Fibroblast of lung (primary cell): ENCODE results near the gene GRIK4.

Source experiments
- EZH2 ChIP-seq: IDR thresholded peaks from 2 replicates; pipeline ENCODE4 v1.5.1; 2012; ENCODE audit warnings: low read length, control low read depth, mild to moderate bottlenecking; ENCODE audit errors: missing control alignments
- TF ChIP-seq, protein P1 (sequence below), 2 donors: IDR thresholded peaks in 1 of 2; conservative IDR thresholded peaks in 1 of 2; 1 replicate in 1 of 2; 2 replicates in 1 of 2; pipeline ENCODE4 v1.5.1; 2011 to 2012; ENCODE audit warnings: low read length in 2 of 2, control low read depth in 1 of 2, inconsistent platforms in 1 of 2, low read depth in 1 of 2, mild to moderate bottlenecking in 1 of 2

DNA sequence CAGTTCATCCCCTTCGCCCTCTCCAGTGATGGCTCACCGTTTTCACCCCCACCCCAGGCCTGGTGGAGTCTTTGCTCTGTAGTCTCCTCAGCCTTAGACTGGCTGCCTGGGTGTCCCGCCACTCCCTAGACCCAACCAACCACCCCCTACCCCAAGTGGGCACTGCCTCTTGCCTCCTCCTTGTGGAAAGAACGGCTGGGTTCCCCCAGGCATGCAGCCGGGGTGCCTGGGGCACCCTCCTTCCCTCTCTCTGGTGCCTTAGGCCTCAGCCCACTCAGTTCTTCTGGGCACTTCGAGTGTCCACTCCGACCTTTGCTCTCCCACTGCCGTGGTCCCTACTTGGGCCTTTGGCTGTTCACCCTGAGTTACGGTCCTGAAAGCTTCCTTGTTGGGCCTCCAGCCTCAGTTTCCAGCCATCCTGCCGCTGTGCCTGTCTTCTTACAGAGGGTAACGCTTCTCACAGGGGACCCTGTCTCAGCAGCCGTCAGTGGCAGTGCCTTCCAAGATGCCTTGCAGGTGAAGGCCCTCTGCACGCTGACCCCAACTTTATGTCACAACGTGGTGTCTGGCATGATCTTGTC, 3.1 kb downstream of the GRIK4 start:
- TF ChIP-seq, protein P1, sequence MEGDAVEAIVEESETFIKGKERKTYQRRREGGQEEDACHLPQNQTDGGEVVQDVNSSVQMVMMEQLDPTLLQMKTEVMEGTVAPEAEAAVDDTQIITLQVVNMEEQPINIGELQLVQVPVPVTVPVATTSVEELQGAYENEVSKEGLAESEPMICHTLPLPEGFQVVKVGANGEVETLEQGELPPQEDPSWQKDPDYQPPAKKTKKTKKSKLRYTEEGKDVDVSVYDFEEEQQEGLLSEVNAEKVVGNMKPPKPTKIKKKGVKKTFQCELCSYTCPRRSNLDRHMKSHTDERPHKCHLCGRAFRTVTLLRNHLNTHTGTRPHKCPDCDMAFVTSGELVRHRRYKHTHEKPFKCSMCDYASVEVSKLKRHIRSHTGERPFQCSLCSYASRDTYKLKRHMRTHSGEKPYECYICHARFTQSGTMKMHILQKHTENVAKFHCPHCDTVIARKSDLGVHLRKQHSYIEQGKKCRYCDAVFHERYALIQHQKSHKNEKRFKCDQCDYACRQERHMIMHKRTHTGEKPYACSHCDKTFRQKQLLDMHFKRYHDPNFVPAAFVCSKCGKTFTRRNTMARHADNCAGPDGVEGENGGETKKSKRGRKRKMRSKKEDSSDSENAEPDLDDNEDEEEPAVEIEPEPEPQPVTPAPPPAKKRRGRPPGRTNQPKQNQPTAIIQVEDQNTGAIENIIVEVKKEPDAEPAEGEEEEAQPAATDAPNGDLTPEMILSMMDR (conservative IDR thresholded peaks at IDR 0.05 in 1 of 2, IDR thresholded peaks at IDR 0.05 in 1 of 2; ENCODE audit: low read depth in 1 of 2, low read length in 2 of 2): no peak
- TF ChIP-seq EZH2: no peak
